NB4 (cell line): Measurements from ENCODE around the gene SGPL1.
"Not testable (repeated sequence)": the region's sequence is repeated elsewhere in the genome, so short reads cannot be mapped to it uniquely, and the experiment has no call there.

Source experiments
- DNase-seq: peaks from one replicate; pipeline ENCODE4 v3.0.0; 2010; ENCODE audit warnings: low read depth
- H3K4me3 ChIP-seq: one replicate; pipeline ENCODE4 v1.5.1; 2011; ENCODE audit warnings: mild to moderate bottlenecking, low read depth, low read length, moderate library complexity
- CTCF ChIP-seq: IDR thresholded peaks from one replicate; pipeline ENCODE4 v1.5.1; 2012; ENCODE audit warnings: low read depth, low read length
- MAX ChIP-seq: IDR thresholded peaks from 2 replicates; pipeline ENCODE4 v1.6.1; 2011; ENCODE audit warnings: low read depth, low read length
- MYC ChIP-seq: IDR thresholded peaks from 2 replicates; pipeline ENCODE4 v1.6.1; 2011; ENCODE audit warnings: low read depth, low read length
- POLR2A ChIP-seq: IDR thresholded peaks from 2 replicates; pipeline ENCODE4 v1.6.1; 2011; ENCODE audit warnings: mild to moderate bottlenecking; ENCODE audit not compliant: insufficient read length; ENCODE audit errors: extremely low read depth

SGPL1 gene, protein sequence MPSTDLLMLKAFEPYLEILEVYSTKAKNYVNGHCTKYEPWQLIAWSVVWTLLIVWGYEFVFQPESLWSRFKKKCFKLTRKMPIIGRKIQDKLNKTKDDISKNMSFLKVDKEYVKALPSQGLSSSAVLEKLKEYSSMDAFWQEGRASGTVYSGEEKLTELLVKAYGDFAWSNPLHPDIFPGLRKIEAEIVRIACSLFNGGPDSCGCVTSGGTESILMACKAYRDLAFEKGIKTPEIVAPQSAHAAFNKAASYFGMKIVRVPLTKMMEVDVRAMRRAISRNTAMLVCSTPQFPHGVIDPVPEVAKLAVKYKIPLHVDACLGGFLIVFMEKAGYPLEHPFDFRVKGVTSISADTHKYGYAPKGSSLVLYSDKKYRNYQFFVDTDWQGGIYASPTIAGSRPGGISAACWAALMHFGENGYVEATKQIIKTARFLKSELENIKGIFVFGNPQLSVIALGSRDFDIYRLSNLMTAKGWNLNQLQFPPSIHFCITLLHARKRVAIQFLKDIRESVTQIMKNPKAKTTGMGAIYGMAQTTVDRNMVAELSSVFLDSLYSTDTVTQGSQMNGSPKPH

DNA sequence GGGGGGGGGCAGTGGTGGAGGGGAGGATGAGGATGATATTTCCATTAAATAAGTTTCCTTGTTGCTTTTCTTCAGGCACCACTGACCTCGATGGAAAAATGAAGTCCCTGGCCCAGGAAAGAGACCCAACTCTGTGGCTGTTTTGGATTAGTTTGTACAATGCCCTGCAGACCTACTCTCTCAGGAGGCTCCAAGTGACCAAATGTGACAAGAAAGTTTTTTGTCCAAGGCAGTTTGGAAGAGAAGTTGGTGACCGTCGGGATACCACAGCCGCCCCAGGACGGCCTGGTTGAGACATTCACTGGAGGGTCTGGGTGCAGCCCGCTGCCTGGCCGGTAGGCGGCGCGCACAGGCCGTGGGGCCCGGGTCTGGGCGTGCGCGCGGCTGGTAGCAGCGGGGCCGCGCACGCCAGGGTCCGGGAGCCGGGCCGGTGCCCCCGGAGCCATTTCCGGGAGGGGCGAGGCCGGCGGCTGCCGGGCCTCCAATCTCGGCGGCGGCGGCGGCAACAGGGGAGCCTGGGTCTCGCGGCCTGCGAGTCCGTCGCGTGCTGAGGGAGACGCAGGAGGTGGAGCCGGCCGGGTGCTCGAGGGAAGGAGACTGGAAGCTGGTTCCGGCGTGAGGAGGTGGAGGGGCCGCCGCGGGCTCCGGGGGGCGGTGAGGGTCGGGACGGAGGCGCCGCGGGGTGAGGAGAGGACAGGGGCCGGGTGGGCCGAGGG is at the start of gene SGPL1:
Gene SGPL1 (plus strand): TSS at position 445 of the 716 bp plus-strand sequence. CDS start 906 bp downstream, outside the sequence.
- peak; percentile 81 for TF ChIP-seq MYC
- TF ChIP-seq CTCF: peak; percentile 78
- peak; percentile 60 for TF ChIP-seq POLR2A
- TF ChIP-seq MAX: peak; percentile 75
- peak within 1 kb of the TSS; percentile 68 for H3K4me3 ChIP-seq
- peak; percentile 87 for DNase-seq

GRCh38 chr10:70768026-70768685 is 47.6 kb upstream of the SGPL1 start:
- not testable (repeated sequence) for DNase-seq, H3K4me3 ChIP-seq

GRCh38 chr10:70769121-70769520 is 46.6 kb upstream of the SGPL1 start:
- no peak for DNase-seq
- TF ChIP-seq MAX (no peak), POLR2A (no peak), MYC (no peak), CTCF (no peak)
- H3K4me3 ChIP-seq: no peak overlapping the region

GRCh38 chr10:70770001-70770400 is 45.7 kb upstream of the SGPL1 start:
- DNase-seq: no peak
- H3K4me3 ChIP-seq: no peak overlapping the region
- TF ChIP-seq MAX (no peak), MYC (no peak), CTCF (no peak), POLR2A (no peak)

DNA sequence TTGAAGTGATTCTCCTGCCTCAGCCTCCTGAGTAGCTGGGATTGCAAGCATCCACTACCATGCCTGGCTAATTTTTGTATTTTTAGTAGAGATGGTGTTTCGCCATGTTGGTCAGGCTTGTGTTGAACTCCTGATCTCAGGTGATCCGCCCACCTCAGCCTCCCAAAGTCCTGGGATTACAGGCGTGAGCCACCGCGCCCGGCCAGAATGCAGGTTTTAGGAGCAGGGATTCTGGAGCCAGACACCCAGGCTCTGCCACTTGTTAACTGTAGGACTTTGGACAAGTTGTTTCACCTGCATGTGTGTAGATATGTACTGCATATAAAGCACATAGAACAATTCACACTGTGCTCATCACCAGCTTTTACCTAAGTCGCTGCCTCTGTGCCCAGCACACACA is 45.2 kb upstream of the SGPL1 start:
- H3K4me3 ChIP-seq, DNase-seq: not testable (repeated sequence)

DNA sequence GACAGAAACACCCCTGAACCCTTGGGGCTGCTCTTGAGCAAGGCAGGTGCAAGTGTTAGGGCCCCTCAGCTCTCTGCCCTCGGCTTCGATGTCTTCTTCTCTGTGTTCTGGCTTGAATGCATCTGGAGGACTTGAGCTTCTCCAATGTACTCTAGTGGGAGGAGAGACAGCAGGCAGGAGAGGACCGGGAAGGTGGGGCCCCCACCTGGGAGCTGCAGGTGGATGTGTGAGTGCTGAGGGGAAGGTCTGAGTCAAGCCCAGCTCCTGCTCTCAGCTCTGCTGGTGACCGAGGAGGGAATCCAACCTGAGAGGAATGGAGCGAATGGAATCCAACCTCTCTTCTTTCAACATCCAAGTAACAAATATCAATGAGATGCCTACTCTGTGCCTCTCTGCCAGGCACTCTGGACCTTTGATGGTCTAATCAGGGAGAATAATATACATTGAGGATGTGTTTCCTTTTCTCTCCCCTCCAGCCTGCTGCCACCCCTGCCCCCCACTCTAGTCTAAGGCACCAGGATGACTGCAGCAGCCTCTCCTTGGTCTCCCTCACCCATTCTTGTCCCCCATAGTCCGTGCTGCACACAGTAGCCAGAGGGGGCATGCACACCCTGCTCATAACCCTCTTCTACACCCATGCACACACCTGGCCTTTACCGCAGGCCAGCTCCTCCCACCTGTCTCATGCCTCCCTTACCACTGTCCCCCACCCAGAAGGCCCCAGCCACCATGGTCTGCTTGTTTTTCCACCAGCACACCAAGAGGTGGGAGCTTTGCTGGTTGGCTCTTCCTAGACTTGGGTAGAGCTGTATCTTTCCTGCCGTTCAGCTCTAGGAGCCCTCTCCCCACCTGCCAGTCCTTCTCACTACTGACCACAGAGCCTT is 44.2 kb upstream of the SGPL1 start:
- DNase-seq: no peak

More for the DNA sequence above, 44.2 kb upstream of the SGPL1 start:
- H3K4me3 ChIP-seq: no peak overlapping the region
- TF ChIP-seq MAX (no peak), CTCF (no peak), MYC (no peak), POLR2A (no peak)
